ENCODE measurements around the gene DENND1C.
A peak's percentile ranks its signal among the peaks of the same experiment; 100 is the strongest.

The DENND1C gene

DNA sequence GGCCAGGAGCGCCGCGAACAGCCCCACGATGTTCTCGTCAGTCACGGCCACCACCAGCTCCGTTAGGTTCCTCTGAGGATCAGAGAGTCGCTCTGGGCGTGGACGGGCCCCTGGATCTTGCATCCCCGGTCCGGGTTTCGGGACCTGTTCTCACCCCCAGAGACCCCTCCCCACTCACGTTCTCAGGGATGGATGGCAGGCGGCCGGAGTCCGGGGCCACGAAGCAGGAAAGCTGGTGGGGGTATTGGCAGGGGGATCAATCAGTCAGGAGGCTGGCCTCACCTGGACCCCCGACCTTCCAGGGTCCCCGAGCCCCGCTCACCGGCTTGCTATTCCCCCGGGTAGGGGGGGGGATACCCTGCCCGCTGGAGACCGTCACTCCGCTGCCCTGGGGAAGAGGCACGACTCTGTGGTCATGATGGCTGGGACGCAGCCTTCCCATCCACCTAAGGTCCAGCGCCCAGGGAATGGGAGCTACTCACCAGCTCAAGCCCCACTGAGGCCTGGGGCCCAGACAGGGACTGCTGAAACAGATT lies 4.6 kb downstream of the DENND1C start:
- no peak for DNase-seq

DNA sequence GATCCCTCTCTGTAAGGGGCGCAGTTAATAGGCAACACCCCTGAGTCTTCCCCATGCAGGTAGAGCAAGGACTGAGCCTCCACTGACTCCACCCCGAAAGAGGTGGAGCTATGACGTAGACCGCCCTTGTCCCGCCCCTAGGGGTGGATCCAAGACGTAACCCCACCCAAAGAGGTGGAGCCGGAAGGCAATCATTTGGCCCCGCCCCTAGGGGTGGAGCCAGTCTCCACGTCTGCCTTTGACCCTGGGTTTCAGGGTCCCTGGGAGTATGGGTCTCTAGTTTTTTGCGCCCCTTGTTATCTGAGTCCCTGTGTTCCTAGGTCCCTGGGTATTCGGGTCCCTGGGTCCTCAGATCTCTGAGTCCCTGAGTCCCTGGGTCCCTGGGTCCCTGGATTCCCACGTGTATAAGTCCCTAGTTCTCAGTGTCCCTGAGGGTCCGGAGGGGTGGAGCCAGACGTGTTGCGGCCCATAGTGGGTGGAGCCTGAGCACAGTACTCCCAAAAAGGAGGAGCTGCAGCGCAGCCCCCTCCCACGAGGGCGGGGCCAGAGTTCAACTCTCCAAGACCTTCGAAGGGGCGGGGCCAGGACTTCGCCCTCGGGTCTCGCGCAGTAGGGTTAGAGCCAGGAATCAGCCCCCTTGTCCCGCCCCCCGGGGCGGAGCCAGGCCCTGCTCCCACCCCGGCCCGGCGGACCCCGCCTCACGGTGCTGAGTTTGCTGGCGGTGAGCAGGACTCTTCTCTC lies 5.3 kb downstream of the DENND1C start:
- DNase-seq = peak; percentile 96

DNA sequence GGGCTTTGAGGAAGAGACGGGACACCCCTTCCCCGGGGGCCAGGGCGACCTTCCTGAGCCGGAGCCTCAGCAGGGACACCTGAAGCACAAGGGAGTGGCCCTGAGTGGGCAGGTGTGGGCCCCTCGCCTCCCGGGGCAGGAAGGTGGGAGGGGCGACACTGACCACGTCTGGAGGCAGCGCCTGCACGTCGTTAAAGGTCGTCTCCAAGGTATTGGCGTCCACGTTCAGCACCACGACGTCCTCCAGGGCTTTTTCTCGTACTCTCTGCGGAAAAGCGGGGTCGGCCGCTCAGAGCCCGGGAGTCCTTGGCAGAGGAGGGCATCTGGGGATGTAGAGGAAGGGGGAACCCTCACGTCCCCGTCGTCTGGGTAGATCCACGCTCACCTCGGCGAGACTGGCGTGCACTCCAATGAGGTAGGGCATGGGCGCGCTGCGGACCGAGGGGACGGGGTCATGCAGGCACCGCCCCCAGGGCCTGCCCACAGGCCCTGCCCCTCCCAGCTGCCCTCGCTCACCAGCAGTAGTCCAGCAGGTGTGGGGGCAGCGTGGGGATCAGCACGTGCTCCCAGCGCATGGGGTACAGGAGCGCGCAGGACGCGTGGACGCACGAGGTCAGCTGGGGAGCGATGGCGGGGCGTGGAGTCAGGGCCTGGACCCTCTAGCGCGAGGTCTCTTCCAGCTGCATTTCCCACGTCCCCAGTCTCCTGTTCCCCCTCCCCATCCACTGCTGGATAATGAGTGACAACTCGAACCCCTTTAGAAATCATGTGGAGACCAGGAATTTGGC lies 6.1 kb downstream of the DENND1C start:
- DNase-seq = no peak

DNA sequence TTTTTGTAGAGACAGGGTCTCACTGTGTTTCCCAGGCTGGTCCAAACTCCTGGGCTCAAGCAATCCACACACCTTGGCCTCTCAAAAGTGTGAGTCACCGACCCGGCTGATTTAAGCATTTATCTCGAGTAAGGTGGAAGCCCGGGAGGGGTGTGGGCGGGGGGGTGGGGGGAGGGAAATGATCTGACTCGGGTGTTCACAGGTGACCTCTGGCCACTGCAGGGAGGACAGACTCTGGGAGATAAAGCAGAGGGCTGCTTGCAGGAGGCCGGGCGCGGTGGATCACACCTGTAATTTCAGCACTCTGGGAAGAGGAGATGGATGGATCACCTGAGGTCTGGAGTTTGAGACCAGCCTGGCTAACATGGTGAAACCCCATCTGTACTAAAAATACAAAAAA lies 7.9 kb downstream of the DENND1C start:
- DNase-seq = no peak

DNA sequence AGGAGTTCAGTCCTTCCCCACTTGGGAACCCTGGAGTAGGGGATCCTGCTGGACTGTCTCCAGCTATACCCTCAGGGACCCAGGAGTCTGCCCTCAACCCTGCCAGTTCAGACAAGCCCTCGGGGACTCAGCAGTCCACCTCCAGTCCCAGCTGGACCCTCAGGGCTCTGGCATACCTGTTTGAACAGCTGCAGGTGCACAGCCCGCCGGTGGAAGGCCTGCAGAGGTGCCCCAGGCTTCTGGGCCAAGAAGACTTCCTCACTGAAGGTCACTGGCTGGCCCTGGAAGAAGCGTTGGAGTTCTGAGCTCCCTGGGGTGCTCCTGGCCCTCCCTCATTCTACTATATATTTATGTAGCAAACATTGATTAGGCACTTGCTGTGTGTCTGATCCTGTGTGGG lies 8.9 kb downstream of the DENND1C start:
- no peak for DNase-seq

DNA sequence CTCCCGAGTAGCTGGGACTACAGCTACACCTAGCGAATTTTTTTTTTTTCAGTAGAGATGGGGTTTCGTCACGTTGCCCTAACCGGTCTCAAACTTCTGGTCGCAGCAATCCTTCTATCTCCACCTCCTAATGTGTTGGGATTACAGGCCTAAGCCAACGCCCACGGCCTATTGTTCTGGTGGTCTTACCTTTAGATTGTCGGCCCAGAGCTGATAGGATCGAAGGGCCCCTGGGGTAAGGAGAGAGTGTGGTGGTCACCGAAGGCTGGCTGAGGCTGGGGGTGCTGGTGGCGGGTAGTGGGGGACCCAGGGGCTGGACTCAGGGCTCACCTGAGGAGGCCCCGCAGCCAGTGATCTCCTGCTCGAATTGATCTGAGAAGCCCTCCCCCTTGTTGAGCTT lies 10.5 kb downstream of the DENND1C start:
- no peak for DNase-seq

DNA sequence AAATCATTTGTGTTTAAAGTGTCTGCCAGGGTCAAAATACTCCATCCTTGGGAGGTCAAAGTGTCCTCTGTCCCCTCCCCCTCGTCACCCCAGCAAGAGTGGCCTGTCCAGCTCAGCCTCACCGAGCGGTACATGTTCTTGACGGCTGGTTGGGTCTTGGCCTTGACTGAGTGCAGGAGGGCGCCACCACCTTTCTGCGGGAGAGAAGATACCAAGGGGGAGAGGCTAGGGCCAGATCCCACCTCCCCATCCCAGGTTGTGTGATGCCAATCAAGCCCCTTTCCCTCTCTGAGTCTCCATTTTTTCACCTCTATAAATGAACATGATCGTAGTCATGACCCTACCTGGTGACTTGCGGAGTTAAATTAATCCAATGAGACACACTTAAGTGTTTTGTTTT lies 11.4 kb downstream of the DENND1C start:
- DNase-seq = no peak

DNA sequence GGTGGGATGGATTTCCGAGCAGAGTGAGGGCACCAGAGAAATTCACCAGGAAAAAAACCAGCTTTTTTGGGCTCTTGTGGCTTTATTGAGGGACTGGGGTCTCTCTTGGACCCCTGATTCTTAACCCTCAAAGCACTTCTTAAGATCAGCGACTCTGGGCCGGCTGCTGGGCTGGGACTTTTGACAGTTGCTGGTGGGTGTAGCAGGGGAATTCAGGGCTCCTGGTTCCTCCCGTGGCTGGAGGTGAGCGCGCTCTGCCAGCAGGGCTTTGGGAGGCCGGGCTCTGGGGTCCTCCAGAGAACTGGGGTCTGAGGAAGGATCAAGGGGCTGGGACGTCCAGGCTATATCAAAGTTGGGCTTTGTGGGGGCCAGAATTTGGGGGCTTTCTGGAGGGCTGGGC lies 14.2 kb downstream of the DENND1C start:
- no peak for DNase-seq

DNA sequence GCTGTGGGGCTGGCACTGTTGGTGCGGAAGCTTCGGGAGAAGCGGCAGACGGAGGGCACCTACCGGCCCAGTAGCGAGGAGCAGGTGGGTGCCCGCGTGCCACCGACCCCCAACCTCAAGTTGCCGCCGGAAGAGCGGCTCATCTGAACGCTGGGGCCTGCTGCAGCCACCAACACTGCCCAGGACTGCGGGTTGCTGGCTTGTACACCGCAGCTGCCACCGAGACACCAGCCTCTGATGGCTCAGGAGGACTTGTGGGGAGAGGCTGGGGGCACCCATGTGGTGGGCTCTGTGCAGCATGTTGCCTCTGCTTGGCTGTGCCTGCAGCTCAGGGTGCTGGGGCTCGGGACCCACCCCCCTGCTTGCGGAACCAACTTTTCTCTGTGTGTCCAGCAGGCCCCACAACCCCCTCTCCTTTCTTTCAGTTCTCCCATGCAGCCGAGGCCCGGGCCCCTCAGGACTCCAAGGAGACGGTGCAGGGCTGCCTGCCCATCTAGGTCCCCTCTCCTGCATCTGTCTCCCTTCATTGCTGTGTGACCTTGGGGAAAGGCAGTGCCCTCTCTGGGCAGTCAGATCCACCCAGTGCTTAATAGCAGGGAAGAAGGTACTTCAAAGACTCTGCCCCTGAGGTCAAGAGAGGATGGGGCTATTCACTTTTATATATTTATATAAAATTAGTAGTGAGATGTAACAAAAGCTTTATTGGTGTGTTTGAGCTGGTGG lies 14.9 kb downstream of the DENND1C start:
- no peak for DNase-seq

DNA sequence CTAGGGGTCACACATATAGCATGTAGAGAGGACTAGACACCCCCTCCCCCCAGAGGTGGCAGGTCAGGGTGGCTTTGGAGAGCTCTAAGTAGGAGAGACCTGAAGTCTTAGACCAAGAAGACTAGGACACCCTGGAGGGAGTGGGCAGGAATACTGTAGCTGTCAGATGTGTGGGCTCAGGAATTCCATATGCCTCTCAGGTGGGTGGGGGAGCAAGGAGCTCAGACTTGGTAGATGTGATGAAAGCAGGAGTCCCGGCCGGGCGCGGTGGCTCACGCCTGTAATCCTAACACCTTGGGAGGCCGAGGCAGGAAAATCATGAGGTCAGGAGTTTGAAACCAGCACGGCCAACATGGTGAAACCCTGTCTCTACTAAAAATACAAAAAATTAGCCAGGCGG lies 15.9 kb downstream of the DENND1C start:
- DNase-seq = no peak

DNA sequence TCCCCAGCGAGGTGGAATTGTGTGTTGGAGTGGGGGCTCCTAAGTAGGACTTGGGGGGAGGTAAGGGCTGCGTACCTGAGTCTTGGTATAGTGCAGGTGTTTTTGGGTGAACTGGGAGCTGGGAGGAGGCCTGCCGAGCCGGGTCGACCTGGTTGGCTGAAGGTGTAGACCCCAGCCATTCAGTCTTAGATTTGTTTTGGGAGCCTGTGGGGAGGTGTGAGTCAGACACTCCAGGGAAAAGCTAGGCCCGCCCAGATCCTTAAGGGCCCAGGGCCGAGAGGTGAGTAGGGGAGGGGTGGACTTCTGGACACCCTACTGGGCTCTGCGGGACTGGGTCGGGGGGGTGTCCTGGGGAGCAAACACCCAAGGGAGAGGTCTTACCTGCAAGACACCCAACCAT lies 16.6 kb downstream of the DENND1C start:
- DNase-seq = no peak

DNA sequence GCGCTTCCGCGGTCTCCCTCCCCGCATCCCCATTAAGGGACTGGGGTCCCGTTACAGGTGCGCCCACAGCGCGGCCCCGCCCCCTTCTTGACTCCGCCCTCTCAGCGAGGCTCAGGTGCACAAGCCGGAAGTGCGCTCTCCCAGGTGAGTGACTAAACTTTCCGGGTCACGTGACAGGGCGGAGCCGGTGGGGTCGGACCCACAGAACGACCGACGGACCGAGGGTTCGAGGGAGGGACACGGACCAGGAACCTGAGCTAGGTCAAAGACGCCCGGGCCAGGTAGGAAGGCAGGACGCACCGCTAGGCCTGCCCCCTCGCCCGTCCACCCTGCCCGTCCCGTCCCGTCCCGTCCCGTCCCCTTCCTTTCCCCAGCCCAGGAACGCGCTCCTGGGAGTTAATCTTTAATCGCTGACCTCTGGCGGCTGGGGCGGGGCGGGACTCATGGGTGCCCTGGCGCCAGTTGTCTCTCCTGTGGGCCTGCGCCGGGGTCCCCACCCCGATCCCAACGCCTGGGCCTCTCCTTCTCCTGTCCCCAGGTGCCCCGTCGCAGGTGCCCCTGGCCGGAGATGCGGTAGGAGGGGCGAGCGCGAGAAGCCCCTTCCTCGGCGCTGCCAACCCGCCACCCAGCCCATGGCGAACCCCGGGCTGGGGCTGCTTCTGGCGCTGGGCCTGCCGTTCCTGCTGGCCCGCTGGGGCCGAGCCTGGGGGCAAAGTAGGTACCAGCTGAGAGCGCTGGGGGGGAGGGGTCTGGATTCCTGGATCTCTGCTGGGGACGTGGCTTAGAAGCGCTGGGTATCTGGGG lies 17.3 kb downstream of the DENND1C start, which contains the start of gene CRB3:
TSS of gene CRB3 (plus strand) at position 202 of the 804 bp plus-strand sequence. CDS start at position 633, 431 bp downstream.
- no peak for DNase-seq

DNA sequence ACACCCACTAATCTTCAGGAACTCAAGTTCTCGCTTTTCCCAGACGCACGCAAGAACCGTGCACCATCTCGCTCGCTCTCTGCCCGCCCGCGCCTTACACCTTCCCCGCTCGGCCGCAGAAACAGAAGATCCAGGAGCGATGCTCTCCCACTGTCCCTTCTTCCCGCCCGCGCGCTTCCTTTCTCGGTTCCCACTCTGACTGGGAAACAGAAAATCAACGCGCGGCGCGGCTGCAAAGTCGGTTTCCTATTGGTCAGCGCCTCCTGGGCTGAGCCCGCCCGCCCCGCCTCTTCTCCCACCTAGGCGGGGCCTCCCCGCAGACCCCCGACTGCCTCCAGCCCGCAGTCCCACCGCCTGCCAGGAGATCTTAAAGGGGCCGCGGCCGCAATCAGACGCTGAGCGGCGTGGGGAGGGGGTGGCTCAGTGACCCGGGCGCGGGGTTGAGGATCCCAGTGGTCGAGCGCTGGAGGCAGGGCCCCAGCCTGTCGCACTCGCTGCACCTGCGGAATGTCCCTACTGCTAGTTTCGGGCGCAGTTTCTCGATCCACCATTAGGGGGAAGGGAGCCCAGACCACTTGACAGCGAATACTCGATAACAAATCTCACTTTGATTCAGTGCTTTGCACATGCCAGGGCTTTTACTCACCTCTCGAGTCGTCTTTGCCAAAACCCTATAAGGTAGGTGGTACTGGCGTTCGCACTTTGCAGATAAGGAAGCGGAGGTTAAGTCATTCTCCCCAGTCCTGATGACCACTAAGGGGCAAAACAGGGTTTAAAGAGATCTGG lies 21.3 kb downstream of the DENND1C start:
- DNase-seq = peak; percentile 89

DNA sequence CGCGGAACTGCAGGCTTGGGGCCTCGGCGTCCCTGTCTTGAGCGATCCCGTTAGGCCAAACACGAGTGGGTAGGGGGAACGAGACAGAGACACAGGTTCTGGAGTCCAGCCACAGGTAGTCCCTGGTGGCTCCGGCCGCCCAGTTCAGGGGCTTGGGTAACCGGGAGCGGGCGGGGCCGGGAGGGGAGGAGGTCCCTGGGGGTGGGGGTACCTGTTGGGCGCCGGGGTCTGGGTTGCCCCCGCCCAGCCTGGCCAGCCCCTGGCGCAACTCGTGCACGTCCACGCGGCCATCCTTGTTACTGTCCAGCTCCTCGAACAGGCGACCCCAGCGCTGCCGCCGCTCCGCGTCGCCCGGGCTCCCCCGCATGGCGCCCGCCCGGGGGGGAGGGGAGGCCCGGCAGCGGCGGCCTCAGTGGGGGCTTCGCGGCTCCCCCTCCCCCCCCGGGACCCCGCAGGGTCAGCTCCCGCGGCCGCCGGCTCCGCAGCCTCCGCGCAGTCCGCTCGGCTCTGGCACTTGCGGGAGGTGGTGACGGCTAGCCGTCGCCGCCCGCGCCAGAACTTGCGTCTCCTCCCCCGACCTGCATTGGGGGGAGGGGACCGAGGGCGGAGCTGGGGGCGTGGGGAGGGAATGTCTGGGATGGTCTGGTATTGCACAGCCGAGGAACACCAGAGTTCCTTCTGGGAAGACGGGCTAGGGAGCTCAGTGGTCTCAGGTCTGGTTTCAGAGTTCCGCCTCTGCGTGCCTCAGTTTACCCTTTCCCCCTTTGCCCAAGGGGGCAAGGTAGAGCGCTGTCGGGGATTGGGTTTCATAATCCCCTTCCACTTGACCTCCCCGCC lies 22.1 kb downstream of the DENND1C start, which contains the start of gene SLC25A23:
TSS of gene SLC25A23 (minus strand) at position 531 of the 837 bp plus-strand sequence. CDS start at position 367, 164 bp downstream.
- DNase-seq = no peak

DNA sequence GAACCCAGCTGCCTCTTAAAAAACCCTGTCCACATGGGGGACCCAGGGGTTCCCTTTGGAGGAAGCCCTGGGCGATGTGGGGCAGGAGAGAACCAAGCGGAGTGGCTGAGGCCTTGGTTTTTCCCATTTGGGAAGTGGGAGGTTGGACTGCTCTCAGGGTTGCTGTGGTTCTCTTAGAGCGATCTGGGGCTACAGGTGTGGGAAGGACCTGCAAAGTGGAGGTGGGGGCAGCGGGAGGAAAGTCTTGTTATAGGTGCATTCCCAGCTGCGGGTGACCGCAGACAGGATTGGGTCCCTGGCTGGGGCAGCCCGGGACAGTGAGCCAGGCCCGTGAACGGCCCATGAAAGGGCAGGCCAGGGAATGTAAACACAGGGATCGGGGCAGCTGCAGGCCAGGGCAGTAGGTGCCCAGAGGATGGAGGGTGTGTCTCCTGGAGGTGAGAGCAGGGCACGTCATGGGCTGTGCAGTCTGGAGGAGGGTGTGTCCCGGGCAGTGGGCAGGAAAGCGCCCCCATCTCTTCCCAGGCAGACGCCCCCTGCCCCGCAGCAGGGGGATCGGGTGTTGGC lies 22.8 kb downstream of the DENND1C start:
- no peak for DNase-seq

DNA sequence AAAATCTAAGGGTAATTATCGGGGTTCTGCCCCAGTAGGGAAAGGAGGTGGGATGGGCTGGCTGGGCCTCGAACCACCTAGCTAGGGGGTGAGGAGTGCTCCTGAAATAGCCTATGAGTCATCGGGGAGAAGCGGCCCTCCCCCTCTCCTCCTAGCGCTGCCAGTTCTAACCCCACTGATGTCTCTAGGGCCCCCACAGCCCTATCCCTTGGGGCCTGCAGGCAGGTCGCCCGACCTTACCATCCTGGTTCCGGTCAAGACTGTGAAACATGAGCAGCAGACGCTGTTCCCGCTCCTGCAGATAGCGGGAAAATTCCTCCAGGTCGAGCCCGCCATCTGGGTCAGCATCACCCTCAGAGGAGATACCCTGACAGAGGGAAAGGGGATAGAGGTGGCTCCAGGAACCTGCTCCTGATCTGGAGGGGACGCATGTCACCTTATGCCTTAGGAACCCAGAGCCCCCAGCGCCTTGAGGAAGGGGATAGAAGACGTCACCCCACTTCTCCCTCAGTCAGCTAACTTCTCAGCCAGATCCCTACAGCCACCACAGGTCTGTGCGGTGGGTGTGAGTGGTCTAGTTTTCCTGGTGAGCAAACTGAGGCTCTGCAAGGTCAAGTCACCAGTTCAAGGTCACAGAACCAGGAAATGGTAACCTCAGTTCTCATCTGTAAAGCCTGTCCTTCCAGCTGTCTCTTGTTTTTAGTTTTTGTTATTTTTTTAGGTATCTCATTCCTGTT lies 23.5 kb downstream of the DENND1C start:
- DNase-seq = no peak

DNA sequence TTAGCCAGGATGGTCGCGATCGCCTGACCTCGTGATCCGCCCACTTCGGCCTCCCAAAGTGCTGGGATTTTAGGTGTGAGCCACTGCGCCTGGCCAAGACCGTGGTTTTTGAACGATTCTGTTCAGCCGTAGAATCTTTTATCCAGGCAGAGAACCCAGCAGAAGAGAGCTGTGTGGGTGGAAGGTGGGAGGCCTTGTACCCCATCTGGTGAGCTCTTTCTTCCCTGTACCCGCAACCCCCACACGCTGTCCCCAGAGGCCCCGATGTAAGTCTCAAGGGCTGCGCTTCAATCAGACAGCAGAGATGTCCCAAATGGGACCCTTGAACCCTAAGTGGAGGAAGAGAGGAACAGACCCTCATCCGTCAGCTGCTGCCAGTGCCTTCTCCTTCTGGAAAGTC lies 25.7 kb downstream of the DENND1C start:
- no peak for DNase-seq

DNA sequence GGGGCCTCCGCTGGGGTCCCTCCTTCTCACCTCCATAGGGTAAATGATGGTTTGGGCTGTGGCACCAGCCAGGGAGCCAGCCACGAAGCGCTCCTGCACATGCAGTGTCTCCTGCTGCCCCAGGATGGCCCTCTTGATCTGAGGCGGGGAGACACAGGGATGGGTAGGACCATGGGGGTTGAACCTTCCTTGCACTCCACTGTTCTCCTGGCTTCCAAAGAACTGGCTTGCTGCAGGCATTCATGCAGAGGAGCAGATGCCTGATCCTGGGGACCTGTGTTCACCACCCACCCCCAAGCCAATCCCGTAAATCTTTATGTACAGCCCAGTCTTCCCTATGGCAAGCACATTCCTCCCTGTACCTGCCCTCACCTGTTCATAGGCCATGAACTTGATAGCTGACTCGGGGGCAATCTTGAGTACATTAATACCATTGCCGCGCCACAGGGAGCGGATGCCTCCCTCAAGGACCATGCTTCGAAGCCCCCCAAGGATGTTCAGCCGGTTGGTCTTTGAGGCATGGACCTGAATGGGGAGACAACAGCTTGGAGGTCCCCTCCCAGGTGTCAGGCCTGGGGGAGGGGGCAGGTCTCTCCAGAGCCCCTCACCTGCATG lies 27.5 kb downstream of the DENND1C start:
- DNase-seq = no peak

DNA sequence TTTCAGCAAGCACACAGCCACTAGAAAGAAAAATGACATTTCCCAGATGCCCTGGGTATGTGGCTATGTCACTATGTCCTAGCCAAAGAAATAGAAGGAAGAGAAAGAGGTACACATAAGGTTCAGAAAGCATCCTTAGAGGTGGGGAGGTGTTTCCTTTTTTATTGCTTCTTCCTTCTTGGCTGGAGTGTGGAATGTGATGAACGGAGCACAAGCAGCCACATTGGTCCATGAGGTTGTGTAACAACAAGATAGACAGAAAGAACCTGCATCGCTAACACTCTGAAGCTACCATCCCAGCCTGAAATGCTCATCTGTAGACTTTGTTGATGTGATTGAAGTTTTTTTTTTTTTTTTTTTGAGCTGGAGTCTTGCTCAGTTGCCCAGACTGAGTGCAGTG lies 28.7 kb downstream of the DENND1C start:
- DNase-seq = no peak

Data from SHP77 treated with DMSO at 0.1 percent for 48 hours (cell line).